HepG2 (cell line): Measurements from ENCODE around the gene SH2D3C. TPM values are rescaled to one million over a fixed set of nuclear protein-coding genes. Genes with fewer than 3 reads are reported as not detected.

Experiments used
- HNRNPH1 ChIP-seq: fragments of 200-400 bp; formaldehyde crosslinking; optimal IDR thresholded peaks from 2 replicates; pipeline ENCODE3; 2017; ENCODE audit warnings: mild to moderate bottlenecking, low read depth, low read length
- PHF21A ChIP-seq: sonication (generic); formaldehyde crosslinking; IDR thresholded peaks from 2 replicates; pipeline ENCODE4 v1.5.0; 2020; ENCODE audit warnings: mild to moderate bottlenecking, missing genetic modification reagents
- ZNF510 ChIP-seq: sonication (generic); formaldehyde crosslinking; IDR thresholded peaks from 2 replicates; pipeline ENCODE4 v1.4.0; 2020; ENCODE audit warnings: low read depth, mild to moderate bottlenecking, missing genetic modification reagents
- ZNF772 ChIP-seq: sonication (generic); formaldehyde crosslinking; IDR thresholded peaks from 2 replicates; pipeline ENCODE4 v1.5.0; 2020; ENCODE audit warnings: mild to moderate bottlenecking, missing genetic modification reagents
- polyA plus RNA-seq, 8 experiments: library from polyadenylated mRNA; depleted of rRNA in 3 of 8; stranded (reverse) in 7 of 8; unstranded in 1 of 8; fragments of >200 nt; fragmentation: Illumina TruSeq in 4 of 8; extraction: Trizol in 4 of 8; gene quantifications; 2 replicates each; pipeline versions ENCODE4 v1.2.1 to v1.2.3, GENCODE V29; 2011 to 2016; ENCODE audit warnings: low read depth in 4 of 8, missing spikeins in 1 of 8, mixed read lengths in 1 of 8; ENCODE audit not compliant: insufficient read depth in 1 of 8
- total RNA-seq, 5 experiments: library from RNA; depleted of rRNA; stranded (reverse); fragments of >200 nt; fragmentation: Illumina TruSeq; extraction: Trizol; gene quantifications; 2 replicates each; pipeline ENCODE4 v1.2.3, GENCODE V29; 2016; ENCODE audit warnings: low read depth in 1 of 5
- TF ChIP-seq, protein P1 (sequence below): sonication (generic); formaldehyde crosslinking; IDR thresholded peaks from 2 replicates; pipeline ENCODE4 v1.5.0; 2020; ENCODE audit warnings: mild to moderate bottlenecking, missing genetic modification reagents
- TF ChIP-seq, protein P2 (sequence below): sonication (generic); formaldehyde crosslinking; IDR thresholded peaks from 2 replicates; pipeline ENCODE4 v1.8.1; 2023; ENCODE audit warnings: missing genetic modification reagents, inconsistent platforms, borderline replicate concordance
- TF ChIP-seq, protein P3 (sequence below): sonication (generic); formaldehyde crosslinking; IDR thresholded peaks from one replicate; pipeline ENCODE4 v1.5.1; 2020; ENCODE audit warnings: mild to moderate bottlenecking, missing genetic modification reagents; ENCODE audit errors: not compliant biosample characterization
- TF ChIP-seq, protein P4 (sequence below): sonication (generic); formaldehyde crosslinking; conservative IDR thresholded peaks from 2 replicates; pipeline ENCODE4 v1.4.0; 2020; ENCODE audit warnings: mild to moderate bottlenecking, missing genetic modification reagents, moderate library complexity

Gene SH2D3C
- total and polyA plus RNA-seq, 2 of the 13 experiments (the other 11 are each of a cell fraction or from before 2014, with no cell fraction given), result not detected

DNA sequence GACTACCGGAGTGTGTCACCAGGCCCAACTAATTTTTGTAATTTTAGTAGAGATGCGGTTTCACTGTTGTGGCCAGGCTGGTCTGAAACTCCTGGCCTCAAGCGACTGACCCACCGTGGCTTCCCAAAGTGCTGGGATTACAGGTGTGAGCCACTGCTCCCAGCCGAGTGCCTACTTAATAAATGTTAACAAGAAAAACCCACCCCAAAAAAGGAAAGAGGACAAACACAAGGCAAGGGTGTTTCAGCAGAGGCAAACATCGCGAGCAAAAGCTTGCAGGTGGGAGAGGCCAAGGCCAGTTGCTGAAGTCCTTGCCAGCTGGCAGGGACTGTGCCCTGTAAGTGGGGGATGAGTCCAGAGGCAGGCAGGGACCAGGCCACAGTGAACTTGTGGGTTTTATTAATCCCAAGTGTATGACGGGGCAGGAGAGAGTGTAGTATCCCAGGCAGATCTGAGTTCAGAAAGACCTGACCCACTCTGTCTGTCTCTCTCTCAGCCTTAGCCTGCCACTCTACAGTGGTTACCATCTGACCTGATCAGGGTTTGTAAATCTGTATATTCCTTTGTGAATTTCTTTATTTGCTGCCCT, 17.9 kb upstream of the SH2D3C start (continued):
- TF ChIP-seq HNRNPH1 (no peak), ZNF772 (CRISPR knock-in tag) (no peak), PHF21A (CRISPR knock-in tag) (peak; percentile 26; the same call in 1 of the 2 replicates), ZNF510 (no peak)
- TF ChIP-seq, protein P1, sequence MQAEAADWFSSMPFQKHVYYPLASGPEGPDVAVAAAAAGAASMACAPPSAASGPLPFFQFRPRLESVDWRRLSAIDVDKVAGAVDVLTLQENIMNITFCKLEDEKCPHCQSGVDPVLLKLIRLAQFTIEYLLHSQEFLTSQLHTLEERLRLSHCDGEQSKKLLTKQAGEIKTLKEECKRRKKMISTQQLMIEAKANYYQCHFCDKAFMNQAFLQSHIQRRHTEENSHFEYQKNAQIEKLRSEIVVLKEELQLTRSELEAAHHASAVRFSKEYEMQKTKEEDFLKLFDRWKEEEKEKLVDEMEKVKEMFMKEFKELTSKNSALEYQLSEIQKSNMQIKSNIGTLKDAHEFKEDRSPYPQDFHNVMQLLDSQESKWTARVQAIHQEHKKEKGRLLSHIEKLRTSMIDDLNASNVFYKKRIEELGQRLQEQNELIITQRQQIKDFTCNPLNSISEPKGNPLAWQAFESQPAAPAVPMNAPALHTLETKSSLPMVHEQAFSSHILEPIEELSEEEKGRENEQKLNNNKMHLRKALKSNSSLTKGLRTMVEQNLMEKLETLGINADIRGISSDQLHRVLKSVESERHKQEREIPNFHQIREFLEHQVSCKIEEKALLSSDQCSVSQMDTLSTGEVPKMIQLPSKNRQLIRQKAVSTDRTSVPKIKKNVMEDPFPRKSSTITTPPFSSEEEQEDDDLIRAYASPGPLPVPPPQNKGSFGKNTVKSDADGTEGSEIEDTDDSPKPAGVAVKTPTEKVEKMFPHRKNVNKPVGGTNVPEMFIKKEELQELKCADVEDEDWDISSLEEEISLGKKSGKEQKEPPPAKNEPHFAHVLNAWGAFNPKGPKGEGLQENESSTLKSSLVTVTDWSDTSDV (CRISPR knock-in tag), result no peak
- TF ChIP-seq, protein P2, sequence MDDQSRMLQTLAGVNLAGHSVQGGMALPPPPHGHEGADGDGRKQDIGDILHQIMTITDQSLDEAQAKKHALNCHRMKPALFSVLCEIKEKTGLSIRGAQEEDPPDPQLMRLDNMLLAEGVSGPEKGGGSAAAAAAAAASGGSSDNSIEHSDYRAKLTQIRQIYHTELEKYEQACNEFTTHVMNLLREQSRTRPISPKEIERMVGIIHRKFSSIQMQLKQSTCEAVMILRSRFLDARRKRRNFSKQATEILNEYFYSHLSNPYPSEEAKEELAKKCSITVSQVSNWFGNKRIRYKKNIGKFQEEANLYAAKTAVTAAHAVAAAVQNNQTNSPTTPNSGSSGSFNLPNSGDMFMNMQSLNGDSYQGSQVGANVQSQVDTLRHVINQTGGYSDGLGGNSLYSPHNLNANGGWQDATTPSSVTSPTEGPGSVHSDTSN, result no peak
- TF ChIP-seq, protein P3, sequence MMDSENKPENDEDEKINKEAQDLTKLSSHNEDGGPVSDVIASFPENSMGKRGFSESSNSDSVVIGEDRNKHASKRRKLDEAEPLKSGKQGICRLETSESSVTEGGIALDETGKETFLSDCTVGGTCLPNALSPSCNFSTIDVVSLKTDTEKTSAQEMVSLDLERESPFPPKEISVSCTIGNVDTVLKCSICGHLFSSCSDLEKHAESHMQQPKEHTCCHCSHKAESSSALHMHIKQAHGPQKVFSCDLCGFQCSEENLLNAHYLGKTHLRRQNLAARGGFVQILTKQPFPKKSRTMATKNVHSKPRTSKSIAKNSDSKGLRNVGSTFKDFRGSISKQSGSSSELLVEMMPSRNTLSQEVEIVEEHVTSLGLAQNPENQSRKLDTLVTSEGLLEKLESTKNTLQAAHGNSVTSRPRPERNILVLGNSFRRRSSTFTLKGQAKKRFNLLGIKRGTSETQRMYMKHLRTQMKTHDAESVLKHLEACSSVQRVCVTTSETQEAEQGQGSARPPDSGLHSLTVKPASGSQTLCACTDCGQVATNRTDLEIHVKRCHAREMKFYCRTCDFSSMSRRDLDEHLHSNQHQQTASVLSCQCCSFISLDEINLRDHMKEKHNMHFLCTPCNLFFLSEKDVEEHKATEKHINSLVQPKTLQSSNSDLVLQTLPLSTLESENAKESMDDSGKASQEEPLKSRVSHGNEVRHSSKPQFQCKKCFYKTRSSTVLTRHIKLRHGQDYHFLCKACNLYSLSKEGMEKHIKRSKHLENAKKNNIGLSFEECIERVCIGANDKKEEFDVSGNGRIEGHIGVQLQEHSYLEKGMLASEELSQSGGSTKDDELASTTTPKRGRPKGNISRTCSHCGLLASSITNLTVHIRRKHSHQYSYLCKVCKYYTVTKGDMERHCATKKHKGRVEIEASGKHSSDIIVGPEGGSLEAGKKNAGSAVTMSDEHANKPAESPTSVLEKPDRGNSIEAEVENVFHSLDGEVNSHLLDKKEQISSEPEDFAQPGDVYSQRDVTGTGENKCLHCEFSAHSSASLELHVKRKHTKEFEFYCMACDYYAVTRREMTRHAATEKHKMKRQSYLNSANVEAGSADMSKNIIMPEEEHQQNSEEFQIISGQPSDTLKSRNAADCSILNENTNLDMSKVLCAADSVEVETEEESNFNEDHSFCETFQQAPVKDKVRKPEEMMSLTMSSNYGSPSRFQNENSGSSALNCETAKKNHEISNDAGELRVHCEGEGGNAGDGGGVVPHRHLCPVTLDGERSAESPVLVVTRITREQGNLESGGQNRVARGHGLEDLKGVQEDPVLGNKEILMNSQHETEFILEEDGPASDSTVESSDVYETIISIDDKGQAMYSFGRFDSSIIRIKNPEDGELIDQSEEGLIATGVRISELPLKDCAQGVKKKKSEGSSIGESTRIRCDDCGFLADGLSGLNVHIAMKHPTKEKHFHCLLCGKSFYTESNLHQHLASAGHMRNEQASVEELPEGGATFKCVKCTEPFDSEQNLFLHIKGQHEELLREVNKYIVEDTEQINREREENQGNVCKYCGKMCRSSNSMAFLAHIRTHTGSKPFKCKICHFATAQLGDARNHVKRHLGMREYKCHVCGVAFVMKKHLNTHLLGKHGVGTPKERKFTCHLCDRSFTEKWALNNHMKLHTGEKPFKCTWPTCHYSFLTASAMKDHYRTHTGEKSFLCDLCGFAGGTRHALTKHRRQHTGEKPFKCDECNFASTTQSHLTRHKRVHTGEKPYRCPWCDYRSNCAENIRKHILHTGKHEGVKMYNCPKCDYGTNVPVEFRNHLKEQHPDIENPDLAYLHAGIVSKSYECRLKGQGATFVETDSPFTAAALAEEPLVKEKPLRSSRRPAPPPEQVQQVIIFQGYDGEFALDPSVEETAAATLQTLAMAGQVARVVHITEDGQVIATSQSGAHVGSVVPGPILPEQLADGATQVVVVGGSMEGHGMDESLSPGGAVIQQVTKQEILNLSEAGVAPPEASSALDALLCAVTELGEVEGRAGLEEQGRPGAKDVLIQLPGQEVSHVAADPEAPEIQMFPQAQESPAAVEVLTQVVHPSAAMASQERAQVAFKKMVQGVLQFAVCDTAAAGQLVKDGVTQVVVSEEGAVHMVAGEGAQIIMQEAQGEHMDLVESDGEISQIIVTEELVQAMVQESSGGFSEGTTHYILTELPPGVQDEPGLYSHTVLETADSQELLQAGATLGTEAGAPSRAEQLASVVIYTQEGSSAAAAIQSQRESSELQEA, result no peak
- TF ChIP-seq, protein P4, sequence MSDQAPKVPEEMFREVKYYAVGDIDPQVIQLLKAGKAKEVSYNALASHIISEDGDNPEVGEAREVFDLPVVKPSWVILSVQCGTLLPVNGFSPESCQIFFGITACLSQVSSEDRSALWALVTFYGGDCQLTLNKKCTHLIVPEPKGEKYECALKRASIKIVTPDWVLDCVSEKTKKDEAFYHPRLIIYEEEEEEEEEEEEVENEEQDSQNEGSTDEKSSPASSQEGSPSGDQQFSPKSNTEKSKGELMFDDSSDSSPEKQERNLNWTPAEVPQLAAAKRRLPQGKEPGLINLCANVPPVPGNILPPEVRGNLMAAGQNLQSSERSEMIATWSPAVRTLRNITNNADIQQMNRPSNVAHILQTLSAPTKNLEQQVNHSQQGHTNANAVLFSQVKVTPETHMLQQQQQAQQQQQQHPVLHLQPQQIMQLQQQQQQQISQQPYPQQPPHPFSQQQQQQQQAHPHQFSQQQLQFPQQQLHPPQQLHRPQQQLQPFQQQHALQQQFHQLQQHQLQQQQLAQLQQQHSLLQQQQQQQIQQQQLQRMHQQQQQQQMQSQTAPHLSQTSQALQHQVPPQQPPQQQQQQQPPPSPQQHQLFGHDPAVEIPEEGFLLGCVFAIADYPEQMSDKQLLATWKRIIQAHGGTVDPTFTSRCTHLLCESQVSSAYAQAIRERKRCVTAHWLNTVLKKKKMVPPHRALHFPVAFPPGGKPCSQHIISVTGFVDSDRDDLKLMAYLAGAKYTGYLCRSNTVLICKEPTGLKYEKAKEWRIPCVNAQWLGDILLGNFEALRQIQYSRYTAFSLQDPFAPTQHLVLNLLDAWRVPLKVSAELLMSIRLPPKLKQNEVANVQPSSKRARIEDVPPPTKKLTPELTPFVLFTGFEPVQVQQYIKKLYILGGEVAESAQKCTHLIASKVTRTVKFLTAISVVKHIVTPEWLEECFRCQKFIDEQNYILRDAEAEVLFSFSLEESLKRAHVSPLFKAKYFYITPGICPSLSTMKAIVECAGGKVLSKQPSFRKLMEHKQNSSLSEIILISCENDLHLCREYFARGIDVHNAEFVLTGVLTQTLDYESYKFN (CRISPR knock-in tag), result peak; percentile 28; the same call in 1 of the 2 replicates
